ENCODE data around the gene GRIN2C. TPM values are rescaled to one million over a fixed set of nuclear protein-coding genes. Genes with fewer than 3 reads are reported as not detected.

Gene GRIN2C
- total and polyA plus RNA-seq, 2 donors (not counting 1 experiment from before 2014, with no cell fraction given), result 0.03 TPM; not detected in 1

DNA sequence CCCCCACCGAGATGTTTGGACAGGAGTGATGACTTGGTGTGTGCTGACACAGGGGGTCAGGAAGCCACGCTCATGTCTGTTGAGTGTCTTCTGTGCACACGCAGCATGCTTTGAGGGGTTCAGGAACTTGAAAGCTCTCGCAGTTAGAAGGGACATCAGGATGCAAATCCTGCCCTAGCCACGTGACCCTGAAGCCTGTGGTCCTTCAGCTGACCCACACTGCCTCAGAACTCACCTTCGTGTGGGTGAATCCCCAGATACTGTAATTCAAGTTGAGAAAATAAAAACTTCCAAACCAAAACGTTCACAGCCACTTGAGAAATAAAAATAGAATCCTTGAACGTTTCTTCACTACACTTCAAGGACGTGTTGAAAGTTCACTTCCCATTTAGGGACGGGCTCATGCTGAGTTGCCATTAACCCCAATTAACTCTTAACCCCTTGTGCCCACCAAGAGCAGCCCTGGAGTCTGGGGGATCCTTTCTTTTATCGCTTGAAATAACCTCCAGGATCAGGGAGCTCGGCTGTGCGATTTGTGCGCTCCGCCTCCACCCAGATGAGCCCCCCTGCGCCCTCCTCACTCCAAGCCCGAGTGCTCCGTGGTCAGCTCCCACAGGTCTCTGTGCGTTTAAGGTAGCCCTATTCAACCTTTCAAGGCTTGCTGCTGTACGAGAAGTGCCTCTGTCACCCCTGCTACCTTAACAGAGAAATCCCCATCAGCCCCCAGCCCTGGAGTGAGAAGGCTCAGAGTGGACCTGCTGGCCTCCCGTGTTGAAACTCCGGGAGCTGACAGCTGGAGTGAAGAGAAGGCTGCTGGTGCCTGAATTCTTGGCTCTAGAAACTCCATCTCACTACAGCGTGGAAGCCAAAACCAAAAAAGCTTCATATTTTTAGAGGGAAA lies 47.3 kb downstream of the GRIN2C start:
- CTCF ChIA-PET, result interaction anchor here (0.7 kb wide), 1 partner anchor 247 kb away, joined by 3 read pairs; no protein-coding TSS in a partner anchor

More for the DNA sequence above, 47.3 kb downstream of the GRIN2C start:
- no peak for DNase-seq
- H3K4me2 ChIP-seq (replicated peaks; ENCODE audit: low read depth, low read length, poor library complexity, severe bottlenecking), result no peak overlapping the region
- H3K4me3 Mint-ChIP-seq, result no peak overlapping the region
- no peaks in the 10 kb centered on the region for H3K4me1 ChIP-seq (ENCODE audit: control insufficient read depth in 2 of 2, insufficient read depth in 2 of 2, low read length in 2 of 2)
- H2AFZ ChIP-seq (ENCODE audit: insufficient read depth, low read depth, low read length, poor library complexity, severe bottlenecking), result no peak overlapping the region
- peaks cover 1% of the 10 kb centered on the region for H3K4me1 Mint-ChIP-seq
- H3K4me3 ChIP-seq (ENCODE audit: control extremely low read depth in 1 of 5, extremely low read depth in 1 of 5, insufficient read depth in 1 of 5, low read depth in 2 of 5, low read length in 4 of 5), result no peak overlapping the region
- H3K9ac ChIP-seq (ENCODE audit: low read length), result no peak overlapping the region
- H3K9me3 Mint-ChIP-seq (ENCODE audit: insufficient read depth), result no peaks in the 10 kb centered on the region
- ATAC-seq (ENCODE audit: low read depth), result no peak
- intact Hi-C loops (cut with micrococcal nuclease), result no loop called here
- H3K36me3 ChIP-seq (replicated peaks in 1 of 2; ENCODE audit: control extremely low read depth in 1 of 2, control insufficient read depth in 1 of 2, extremely low read depth in 1 of 2, insufficient read depth in 2 of 2, low read length in 1 of 2), result peaks cover 0 to 4% of the 10 kb centered on the region in 2 experiments
- POLR2A ChIA-PET, result no interaction called here
- WGBS (ENCODE audit: insufficient coverage), result 89% methylated on average over 17 of the region's 23 CpGs
- H3K27me3 Mint-ChIP-seq, result no peaks in the 10 kb centered on the region
- no peak overlapping the region for H3K27ac Mint-ChIP-seq
- no peaks in the 10 kb centered on the region for H3K27me3 ChIP-seq (replicated peaks in 1 of 4; ENCODE audit: control extremely low read depth in 1 of 4, control insufficient read depth in 3 of 4, insufficient read depth in 4 of 4, low read length in 3 of 4)
- no peaks in the 10 kb centered on the region for H4K20me1 ChIP-seq (ENCODE audit: control insufficient read depth, insufficient read depth, low read length, poor library complexity, severe bottlenecking)
- TF ChIP-seq EZH2 (IDR thresholded peaks at IDR 0.05; ENCODE audit: borderline replicate concordance, insufficient read depth, low read depth, low read length, poor library complexity, severe bottlenecking), result no peak
- TF ChIP-seq, protein P1, sequence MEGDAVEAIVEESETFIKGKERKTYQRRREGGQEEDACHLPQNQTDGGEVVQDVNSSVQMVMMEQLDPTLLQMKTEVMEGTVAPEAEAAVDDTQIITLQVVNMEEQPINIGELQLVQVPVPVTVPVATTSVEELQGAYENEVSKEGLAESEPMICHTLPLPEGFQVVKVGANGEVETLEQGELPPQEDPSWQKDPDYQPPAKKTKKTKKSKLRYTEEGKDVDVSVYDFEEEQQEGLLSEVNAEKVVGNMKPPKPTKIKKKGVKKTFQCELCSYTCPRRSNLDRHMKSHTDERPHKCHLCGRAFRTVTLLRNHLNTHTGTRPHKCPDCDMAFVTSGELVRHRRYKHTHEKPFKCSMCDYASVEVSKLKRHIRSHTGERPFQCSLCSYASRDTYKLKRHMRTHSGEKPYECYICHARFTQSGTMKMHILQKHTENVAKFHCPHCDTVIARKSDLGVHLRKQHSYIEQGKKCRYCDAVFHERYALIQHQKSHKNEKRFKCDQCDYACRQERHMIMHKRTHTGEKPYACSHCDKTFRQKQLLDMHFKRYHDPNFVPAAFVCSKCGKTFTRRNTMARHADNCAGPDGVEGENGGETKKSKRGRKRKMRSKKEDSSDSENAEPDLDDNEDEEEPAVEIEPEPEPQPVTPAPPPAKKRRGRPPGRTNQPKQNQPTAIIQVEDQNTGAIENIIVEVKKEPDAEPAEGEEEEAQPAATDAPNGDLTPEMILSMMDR (IDR thresholded peaks at IDR 0.05), result no peak
- H3K79me2 ChIP-seq (ENCODE audit: control insufficient read depth, insufficient read depth, low read length), result no peaks in the 10 kb centered on the region
- no peaks in the 10 kb centered on the region for H3K9me3 ChIP-seq (ENCODE audit: control extremely low read depth in 1 of 3, control insufficient read depth in 2 of 3, insufficient read depth in 1 of 3, low read length in 2 of 3)
- H3K27ac ChIP-seq (ENCODE audit: low read length in 2 of 2), result no peak overlapping the region
